HL-60 (cell line): ENCODE data around the gene AGAP1.

Source experiments
- GABPA ChIP-seq: IDR thresholded peaks from 2 replicates; pipeline ENCODE4 v1.6.1; 2012; ENCODE audit warnings: low read depth
- POLR2AphosphoS5 ChIP-seq: IDR thresholded peaks from 2 replicates; pipeline ENCODE4 v1.6.1; 2012; ENCODE audit warnings: low read depth
- SPI1 ChIP-seq: IDR thresholded peaks from 2 replicates; pipeline ENCODE4 v1.6.1; 2012; ENCODE audit warnings: low read depth, mild to moderate bottlenecking, borderline replicate concordance
- TF ChIP-seq, protein P1 (sequence below): IDR thresholded peaks from one replicate; pipeline ENCODE4 v1.5.1; 2011; ENCODE audit warnings: low read length, control low read depth, inconsistent platforms; ENCODE audit not compliant: insufficient read depth
- TF ChIP-seq, protein P2 (sequence below): IDR thresholded peaks from 2 replicates; pipeline ENCODE4 v1.6.1; 2012; ENCODE audit warnings: low read depth; ENCODE audit not compliant: insufficient replicate concordance

- TF ChIP-seq, protein P1, sequence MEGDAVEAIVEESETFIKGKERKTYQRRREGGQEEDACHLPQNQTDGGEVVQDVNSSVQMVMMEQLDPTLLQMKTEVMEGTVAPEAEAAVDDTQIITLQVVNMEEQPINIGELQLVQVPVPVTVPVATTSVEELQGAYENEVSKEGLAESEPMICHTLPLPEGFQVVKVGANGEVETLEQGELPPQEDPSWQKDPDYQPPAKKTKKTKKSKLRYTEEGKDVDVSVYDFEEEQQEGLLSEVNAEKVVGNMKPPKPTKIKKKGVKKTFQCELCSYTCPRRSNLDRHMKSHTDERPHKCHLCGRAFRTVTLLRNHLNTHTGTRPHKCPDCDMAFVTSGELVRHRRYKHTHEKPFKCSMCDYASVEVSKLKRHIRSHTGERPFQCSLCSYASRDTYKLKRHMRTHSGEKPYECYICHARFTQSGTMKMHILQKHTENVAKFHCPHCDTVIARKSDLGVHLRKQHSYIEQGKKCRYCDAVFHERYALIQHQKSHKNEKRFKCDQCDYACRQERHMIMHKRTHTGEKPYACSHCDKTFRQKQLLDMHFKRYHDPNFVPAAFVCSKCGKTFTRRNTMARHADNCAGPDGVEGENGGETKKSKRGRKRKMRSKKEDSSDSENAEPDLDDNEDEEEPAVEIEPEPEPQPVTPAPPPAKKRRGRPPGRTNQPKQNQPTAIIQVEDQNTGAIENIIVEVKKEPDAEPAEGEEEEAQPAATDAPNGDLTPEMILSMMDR = no peak
- TF ChIP-seq POLR2AphosphoS5 (no peak), GABPA (no peak), SPI1 (no peak)
- TF ChIP-seq, protein P2, sequence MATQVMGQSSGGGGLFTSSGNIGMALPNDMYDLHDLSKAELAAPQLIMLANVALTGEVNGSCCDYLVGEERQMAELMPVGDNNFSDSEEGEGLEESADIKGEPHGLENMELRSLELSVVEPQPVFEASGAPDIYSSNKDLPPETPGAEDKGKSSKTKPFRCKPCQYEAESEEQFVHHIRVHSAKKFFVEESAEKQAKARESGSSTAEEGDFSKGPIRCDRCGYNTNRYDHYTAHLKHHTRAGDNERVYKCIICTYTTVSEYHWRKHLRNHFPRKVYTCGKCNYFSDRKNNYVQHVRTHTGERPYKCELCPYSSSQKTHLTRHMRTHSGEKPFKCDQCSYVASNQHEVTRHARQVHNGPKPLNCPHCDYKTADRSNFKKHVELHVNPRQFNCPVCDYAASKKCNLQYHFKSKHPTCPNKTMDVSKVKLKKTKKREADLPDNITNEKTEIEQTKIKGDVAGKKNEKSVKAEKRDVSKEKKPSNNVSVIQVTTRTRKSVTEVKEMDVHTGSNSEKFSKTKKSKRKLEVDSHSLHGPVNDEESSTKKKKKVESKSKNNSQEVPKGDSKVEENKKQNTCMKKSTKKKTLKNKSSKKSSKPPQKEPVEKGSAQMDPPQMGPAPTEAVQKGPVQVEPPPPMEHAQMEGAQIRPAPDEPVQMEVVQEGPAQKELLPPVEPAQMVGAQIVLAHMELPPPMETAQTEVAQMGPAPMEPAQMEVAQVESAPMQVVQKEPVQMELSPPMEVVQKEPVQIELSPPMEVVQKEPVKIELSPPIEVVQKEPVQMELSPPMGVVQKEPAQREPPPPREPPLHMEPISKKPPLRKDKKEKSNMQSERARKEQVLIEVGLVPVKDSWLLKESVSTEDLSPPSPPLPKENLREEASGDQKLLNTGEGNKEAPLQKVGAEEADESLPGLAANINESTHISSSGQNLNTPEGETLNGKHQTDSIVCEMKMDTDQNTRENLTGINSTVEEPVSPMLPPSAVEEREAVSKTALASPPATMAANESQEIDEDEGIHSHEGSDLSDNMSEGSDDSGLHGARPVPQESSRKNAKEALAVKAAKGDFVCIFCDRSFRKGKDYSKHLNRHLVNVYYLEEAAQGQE = no peak
Measured at GRCh38 chr2:235976956-235977355, 483.1 kb downstream of the AGAP1 start.
